ENCODE data around the gene KIFC3.

DNA sequence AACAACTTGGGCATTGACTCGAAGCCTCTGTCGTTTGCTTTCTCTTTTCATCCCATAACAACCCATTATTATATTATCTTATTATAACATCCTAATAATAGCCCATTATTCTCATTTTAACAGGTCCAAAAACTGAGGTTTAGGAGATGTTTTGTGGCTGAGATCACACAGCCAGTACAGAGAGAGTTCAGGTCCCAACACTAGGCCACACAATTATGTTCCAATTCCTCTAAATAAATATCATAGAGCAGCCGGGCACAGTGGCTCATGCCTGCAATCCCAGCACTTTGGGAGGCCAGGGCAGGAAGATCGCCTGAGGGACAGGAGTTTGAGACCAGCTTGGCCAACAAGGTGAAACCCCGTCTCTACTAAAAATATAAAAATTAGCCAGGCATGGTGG, 40.3 kb upstream of the KIFC3 start:
- no peak for TF ChIP-seq POLR2A (IDR thresholded peaks at IDR 0.05)
- TF ChIP-seq, protein P1, sequence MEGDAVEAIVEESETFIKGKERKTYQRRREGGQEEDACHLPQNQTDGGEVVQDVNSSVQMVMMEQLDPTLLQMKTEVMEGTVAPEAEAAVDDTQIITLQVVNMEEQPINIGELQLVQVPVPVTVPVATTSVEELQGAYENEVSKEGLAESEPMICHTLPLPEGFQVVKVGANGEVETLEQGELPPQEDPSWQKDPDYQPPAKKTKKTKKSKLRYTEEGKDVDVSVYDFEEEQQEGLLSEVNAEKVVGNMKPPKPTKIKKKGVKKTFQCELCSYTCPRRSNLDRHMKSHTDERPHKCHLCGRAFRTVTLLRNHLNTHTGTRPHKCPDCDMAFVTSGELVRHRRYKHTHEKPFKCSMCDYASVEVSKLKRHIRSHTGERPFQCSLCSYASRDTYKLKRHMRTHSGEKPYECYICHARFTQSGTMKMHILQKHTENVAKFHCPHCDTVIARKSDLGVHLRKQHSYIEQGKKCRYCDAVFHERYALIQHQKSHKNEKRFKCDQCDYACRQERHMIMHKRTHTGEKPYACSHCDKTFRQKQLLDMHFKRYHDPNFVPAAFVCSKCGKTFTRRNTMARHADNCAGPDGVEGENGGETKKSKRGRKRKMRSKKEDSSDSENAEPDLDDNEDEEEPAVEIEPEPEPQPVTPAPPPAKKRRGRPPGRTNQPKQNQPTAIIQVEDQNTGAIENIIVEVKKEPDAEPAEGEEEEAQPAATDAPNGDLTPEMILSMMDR (IDR thresholded peaks at IDR 0.05) = no peak
- no peak for TF ChIP-seq EP300 (IDR thresholded peaks at IDR 0.05)

Measured in sigmoid colon (tissue), 4 donors.